Aorta (tissue), 5 donors: Measurements from ENCODE around the gene PTPRG. TPM values are rescaled to one million over a fixed set of nuclear protein-coding genes. Genes with fewer than 3 reads are reported as not detected.
"Not testable (repeated sequence)": the region's sequence is repeated elsewhere in the genome, so short reads cannot be mapped to it uniquely, and the experiment has no call there.

Experiments used
- ATAC-seq: fragments of 200-7000 bp; cut with Tn5 transposase; one replicate; pipeline ENCODE4 v1.9.1; 2022; ENCODE audit warnings: moderate library complexity; ENCODE audit not compliant: low FRiP score
- DNase-seq, 2 donors: peaks; one replicate each; pipeline ENCODE4 v3.0.0-alpha.2; 2020
- H3K27ac ChIP-seq, 2 donors: one replicate each; pipeline ENCODE4 v1.5.1; 2013; ENCODE audit warnings: low read length in 2 of 2, mild to moderate bottlenecking in 2 of 2, moderate library complexity in 2 of 2, control low read depth in 1 of 2, inconsistent platforms in 1 of 2, low read depth in 1 of 2
- H3K27me3 ChIP-seq, 2 donors: one replicate each; pipeline ENCODE4 v1.6.1; 2013; ENCODE audit warnings: control low read depth in 1 of 2, low read length in 1 of 2, mild to moderate bottlenecking in 1 of 2, moderate library complexity in 1 of 2; ENCODE audit not compliant: insufficient read depth in 2 of 2, control insufficient read depth in 1 of 2
- H3K36me3 ChIP-seq, 2 donors: one replicate each; pipeline ENCODE4 v1.6.1; 2013; ENCODE audit warnings: control low read depth in 1 of 2, low read length in 1 of 2, mild to moderate bottlenecking in 1 of 2; ENCODE audit not compliant: insufficient read depth in 2 of 2, control insufficient read depth in 1 of 2
- H3K4me1 ChIP-seq, 2 donors: one replicate each; pipeline ENCODE4 v1.6.1; 2013; ENCODE audit warnings: low read length in 2 of 2, control low read depth in 1 of 2, mild to moderate bottlenecking in 1 of 2, moderate library complexity in 1 of 2; ENCODE audit not compliant: insufficient read depth in 2 of 2, control insufficient read depth in 1 of 2
- H3K4me3 ChIP-seq, 2 donors: one replicate each; pipeline ENCODE4 v1.5.1; 2013; ENCODE audit warnings: low read length in 2 of 2, control low read depth in 1 of 2, mild to moderate bottlenecking in 1 of 2
- H3K9me3 ChIP-seq: one replicate; pipeline ENCODE4 v1.6.1; 2013; ENCODE audit warnings: mild to moderate bottlenecking, low read length; ENCODE audit not compliant: control insufficient read depth
- whole genome bisulfite sequencing, 2 donors: extraction: QIAGEN DNeasy Blood & Tissue Kit; methylation state at CpG; one replicate each; pipeline ENCODE4 v1.1.7; 2013; 5-methylcytosine and 5-hydroxymethylcytosine counted together
- intact Hi-C, 2 donors: fragments of 100-400 bp; cut with DNase I; formaldehyde crosslinking; loops; one replicate each; pipeline versions ENCODE4 v1.14.2 to v1.15.0; 2022
- polyA plus RNA-seq, 2 donors: library from polyadenylated mRNA; stranded (reverse); fragments of 200-250 nt; gene quantifications; one replicate each; pipeline ENCODE4 v1.2.3, GENCODE V29; 2013
- total RNA-seq, 2 donors: library from RNA; stranded (reverse); fragmentation: NEBNext Ultra II Directional; extraction: Animal tissue kit (Norgen Biotek cat#: 25700); gene quantifications; one replicate each; pipeline ENCODE4 v1.2.1, GENCODE V29; 2021
- donor health status: healthy with polysubstance abuse.
- donor health status: Bipolar disorder and iron deficiency.
- donor health status: DM: no; HTN: no; CAD: no.
- donor health status: DM: no; HTN: no; CAD: no.
- donor health status: DM: yes; HTN: yes; CAD: no.

PTPRG gene
- total and polyA plus RNA-seq, 4 donors, result 5.3 to 150 (median 52.4) TPM

DNA sequence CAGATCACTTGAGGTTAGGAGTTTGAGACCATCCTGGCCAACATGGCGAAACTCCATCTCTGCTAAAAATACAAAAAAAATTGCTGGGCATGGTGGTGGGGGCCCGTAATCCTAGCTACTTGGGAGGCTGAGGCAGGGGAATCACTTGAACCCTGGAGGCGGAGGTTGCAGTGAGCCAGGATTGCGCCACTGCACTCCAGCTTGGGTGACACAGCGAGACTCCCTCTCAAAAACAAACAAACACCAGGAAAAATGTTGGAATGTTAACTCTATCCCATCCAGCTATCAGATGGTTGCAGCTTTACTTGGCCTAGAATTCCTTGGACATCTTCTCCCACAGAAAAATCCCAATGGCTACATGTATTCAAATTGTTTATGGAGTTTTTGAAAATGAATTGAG lies 254.9 kb downstream of the PTPRG start:
- ATAC-seq, H3K27ac ChIP-seq, H3K4me3 ChIP-seq, H3K4me1 ChIP-seq, DNase-seq, H3K27me3 ChIP-seq, intact Hi-C loops, H3K9me3 ChIP-seq, H3K36me3 ChIP-seq: not testable (repeated sequence)
- WGBS, 2 donors, result 91 to 92% methylated on average over 5 of the region's 5 CpGs

DNA sequence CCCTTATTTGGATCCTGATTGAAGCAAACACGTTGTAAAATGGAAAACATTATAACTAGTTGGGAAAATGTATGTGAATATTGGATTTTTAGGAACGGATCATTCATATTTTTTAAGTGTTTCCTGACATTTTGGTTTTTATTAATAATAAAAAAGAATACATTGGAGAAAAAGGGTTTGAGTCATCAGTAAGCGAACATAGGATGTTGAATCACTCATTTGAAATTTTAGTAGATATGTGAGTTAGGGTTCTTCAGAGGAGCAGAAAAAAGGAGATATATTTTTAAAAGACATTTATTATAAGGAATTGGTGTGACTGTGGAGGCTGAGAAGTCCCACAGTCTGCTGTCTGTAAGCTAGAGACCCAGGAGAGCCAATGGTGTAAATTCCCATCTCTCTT lies 258.5 kb downstream of the PTPRG start:
- H3K4me1 ChIP-seq, result peaks cover 2 to 5% of the 10 kb centered on the region in 2 donors
- DNase-seq (no peak), ATAC-seq (no peak)
- no peak overlapping the region for H3K27ac ChIP-seq
- H3K4me3 ChIP-seq, result no peak overlapping the region
- intact Hi-C loops, result loop anchor here (5.0 to 10.0 kb wide), 2 partner anchors 255 to 258 kb away; partner anchors contain the start of gene PTPRG (in 2 of the 2)
- 91% methylated on average over 3 of the region's 3 CpGs for WGBS, 2 donors
- H3K36me3 ChIP-seq, result no peaks in the 10 kb centered on the region
- no peaks in the 10 kb centered on the region for H3K9me3 ChIP-seq
- no peaks in the 10 kb centered on the region for H3K27me3 ChIP-seq

DNA sequence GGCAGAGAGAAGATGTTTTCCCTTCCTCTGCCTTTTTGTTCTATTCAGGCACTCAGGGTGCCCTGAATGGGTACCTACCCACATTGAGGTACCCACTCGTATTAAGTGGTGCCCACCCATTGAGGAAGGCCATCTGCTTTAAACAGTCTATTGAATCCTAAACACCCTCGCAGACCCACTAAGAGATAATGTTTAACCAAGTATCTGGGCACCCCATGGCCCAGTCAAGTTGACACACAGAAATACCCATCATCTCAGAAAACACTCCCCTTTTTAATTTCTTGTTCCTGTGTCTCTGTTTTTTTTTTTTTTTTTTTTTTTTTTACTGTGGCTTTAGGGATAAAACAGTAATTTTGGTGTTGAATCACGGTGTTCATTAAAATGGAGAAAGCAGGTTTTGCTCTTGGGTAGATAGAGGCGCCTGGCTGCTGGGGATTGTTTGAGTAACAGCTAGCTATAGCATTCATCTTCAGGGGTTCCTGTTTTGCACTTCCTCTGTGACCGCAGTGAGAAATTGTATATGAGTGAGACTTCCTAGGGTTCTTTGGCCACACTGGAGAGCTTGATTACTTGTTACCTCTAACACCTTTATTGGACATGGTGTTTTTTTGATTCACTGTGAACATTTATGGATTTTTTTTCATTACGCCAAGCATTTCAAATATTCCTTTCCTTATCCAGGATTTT lies 259.1 kb downstream of the PTPRG start:
- no peak overlapping the region for H3K4me3 ChIP-seq
- no peaks in the 10 kb centered on the region for H3K27me3 ChIP-seq
- no peaks in the 10 kb centered on the region for H3K36me3 ChIP-seq
- intact Hi-C loops, result loop anchor here (5.0 to 10.0 kb wide), 2 partner anchors 256 to 258 kb away; partner anchors contain the start of gene PTPRG (in 2 of the 2)
- no peak for ATAC-seq
- H3K9me3 ChIP-seq, result no peaks in the 10 kb centered on the region
- H3K27ac ChIP-seq, result peak overlapping the region in 1 of 2 donors; percentile 57
- 75 to 78% methylated on average over 6 of the region's 6 CpGs for WGBS, 2 donors
- peaks cover 2 to 5% of the 10 kb centered on the region in 2 donors for H3K4me1 ChIP-seq
- DNase-seq, result no peak

DNA sequence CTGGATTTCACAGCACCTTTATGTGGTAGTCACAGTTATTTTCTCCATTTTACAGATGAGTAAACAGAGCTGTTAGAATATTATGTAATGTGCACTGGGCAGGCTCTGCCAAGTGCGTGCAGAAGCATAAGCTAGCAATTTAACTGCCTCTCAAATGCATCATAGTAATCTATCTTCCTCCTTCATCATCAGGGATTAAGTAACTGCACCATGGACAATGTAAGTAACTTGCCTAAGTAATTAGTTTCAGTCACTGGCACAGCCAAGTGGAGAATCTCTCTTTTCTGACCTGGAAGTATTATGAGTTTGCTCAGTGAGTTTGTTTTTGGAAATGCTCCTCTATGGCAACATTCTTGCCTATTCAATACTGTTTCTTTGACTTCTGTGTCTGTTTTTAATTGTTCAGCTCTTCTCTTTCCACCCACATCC lies 260.5 kb downstream of the PTPRG start:
- Histone ChIP-seq H3K36me3 (no peaks in the 10 kb centered on the region), H3K9me3 (no peaks in the 10 kb centered on the region), H3K4me1 (peaks cover 2 to 5% of the 10 kb centered on the region in 2 donors), H3K27me3 (no peaks in the 10 kb centered on the region), H3K4me3 (no peak overlapping the region), H3K27ac (peak overlapping the region; percentile 68 to 74)
- DNase-seq, result no peak
- ATAC-seq, result peak; percentile 23
- intact Hi-C loops, result loop anchor here (5.0 to 10.0 kb wide), 2 partner anchors 257 to 260 kb away; partner anchors contain the start of gene PTPRG (in 2 of the 2)
- 0 to 6% methylated on average over 1 of the region's 1 CpG for WGBS, 2 donors

DNA sequence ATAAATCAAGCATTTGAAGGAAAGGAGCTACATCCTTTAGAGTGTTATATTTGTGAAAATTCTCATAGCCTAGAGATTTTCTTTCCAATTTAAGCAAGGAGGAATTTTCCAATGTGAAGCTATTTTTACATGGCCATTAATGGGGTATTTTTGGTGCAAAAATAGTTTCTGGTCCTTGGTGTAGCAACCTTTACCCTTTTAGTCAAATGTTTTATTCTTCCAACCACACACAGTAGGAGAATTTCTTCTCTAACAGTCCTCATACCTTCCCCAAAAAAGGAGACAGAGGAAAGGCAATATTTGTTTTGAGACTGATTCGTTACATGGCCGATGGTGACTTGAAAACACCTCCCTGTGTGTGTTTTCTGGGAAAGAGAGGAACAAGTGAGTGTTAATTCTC lies 261.2 kb downstream of the PTPRG start:
- Histone ChIP-seq H3K9me3 (no peaks in the 10 kb centered on the region), H3K36me3 (no peaks in the 10 kb centered on the region), H3K27me3 (no peaks in the 10 kb centered on the region), H3K4me3 (no peak overlapping the region), H3K27ac (peak overlapping the region; percentile 74 to 79), H3K4me1 (peaks cover 2 to 7% of the 10 kb centered on the region in 2 donors)
- 4 to 7% methylated on average over 2 of the region's 2 CpGs for WGBS, 2 donors
- ATAC-seq (peak; percentile 64), DNase-seq (no peak)
- intact Hi-C loops, result loop anchor here (5.0 to 10.0 kb wide), 2 partner anchors 258 to 260 kb away; partner anchors contain the start of gene PTPRG (in 2 of the 2)

DNA sequence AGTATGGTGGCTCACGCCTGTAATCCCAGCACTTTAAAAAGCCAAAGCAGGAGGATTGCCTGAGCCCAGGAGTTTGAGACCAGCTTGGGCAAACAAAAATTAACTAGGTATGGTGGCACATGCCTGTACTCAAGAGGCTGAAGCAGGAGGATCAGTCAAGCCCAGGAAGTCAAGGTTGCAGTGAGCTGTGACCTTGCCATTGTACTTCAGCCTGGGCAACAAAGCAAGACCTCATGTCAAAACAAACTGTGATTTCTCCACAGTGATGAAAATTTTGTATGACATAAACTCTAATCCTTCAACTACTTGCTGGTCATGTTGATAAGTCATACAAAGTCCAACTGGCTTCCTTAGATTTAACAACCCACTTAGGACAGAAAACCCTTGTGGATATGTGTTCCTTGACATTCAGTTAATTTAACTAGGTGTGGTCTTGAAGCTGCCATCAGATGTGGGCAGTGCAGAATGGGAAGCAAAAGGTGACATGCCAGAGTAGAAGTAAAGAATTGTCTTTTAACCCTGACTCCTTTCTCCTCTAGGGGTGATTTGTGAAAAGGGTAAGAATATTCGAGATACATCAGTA lies 263.3 kb downstream of the PTPRG start:
- Histone ChIP-seq H3K27ac (peak overlapping the region in 1 of 2 donors; percentile 57), H3K4me1 (peaks cover 4 to 7% of the 10 kb centered on the region in 2 donors), H3K36me3 (no peaks in the 10 kb centered on the region), H3K9me3 (no peaks in the 10 kb centered on the region), H3K4me3 (no peak overlapping the region), H3K27me3 (no peaks in the 10 kb centered on the region)
- intact Hi-C loops, result loop anchor here (5.0 to 10.0 kb wide), 2 partner anchors 260 to 262 kb away; partner anchors contain the start of gene PTPRG (in 2 of the 2)
- WGBS, 2 donors, result 95 to 97% methylated on average over 2 of the region's 2 CpGs
- ATAC-seq (no peak), DNase-seq (no peak)

DNA sequence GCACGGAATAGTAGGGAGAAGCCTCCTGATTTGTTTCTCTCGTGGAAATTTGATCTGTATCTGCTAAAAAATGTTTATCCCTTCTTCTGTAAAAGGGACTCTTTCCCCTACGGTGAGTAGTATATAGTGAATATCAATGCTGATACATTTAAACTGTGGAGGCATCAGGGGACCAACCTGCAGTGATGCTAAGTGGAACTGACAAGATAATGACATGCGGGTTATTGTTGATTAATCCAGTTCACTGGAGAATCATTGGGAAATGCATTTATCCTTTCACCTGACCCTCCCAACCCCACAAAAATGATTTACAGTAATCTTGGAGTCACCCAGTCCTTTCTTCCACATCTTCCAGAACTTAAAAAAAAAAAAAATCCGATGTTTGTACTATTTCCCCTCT lies 264.8 kb downstream of the PTPRG start:
- no peaks in the 10 kb centered on the region for H3K27me3 ChIP-seq
- no peaks in the 10 kb centered on the region for H3K9me3 ChIP-seq
- 67 to 86% methylated on average over 5 of the region's 5 CpGs for WGBS, 2 donors
- intact Hi-C loops, result loop anchor here in 1 of 2 donors (10.0 kb wide), 1 partner anchor 261 kb away; the partner anchor contains the start of gene PTPRG
- peaks cover 4 to 7% of the 10 kb centered on the region in 2 donors for H3K4me1 ChIP-seq
- ATAC-seq, result no peak
- H3K4me3 ChIP-seq, result no peak overlapping the region
- no peaks in the 10 kb centered on the region for H3K36me3 ChIP-seq
- no peak for DNase-seq
- no peak overlapping the region for H3K27ac ChIP-seq

DNA sequence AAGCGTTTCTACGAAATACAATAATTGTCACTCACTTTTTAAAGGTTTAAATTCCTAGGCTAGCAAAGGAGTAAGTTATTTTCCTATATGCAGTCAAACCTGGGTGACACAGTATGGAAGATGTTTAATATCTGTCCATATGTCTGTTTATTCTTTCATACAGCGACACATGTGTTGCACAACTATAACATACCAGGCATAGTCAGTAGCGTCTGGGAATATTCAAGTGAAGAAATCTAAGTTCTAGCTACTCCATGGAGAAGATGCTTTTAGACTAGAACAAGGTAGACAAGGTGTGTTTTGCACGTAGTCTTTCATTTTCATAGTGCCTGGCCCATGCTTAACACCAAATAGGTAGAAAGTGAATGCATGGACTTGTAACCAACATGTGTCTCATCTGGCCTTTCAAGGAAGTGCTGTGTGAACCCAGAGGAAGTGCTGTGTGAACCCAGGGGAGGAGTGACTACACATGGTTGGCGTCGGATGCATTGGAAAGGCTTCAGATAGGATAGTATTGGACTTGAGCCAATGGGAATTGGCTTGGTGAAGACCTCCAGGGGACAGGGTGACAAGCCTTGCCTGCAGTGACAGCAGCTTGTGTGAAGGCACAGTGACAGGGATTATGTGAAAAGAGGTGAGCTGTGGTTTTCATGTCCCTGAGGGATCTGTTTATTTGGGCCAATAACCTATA lies 267.0 kb downstream of the PTPRG start:
- DNase-seq, result no peak
- intact Hi-C loops, result loop anchor here in 1 of 2 donors (10.0 kb wide), 1 partner anchor 264 kb away; the partner anchor contains the start of gene PTPRG
- H3K4me3 ChIP-seq, result no peak overlapping the region
- peak overlapping the region; percentile 12 to 95 for H3K27ac ChIP-seq
- peaks cover 2 to 4% of the 10 kb centered on the region in 2 donors for H3K4me1 ChIP-seq
- H3K36me3 ChIP-seq, result no peaks in the 10 kb centered on the region
- H3K27me3 ChIP-seq, result no peaks in the 10 kb centered on the region
- 69% methylated on average over 7 of the region's 7 CpGs for WGBS, 2 donors
- no peak for ATAC-seq
- no peaks in the 10 kb centered on the region for H3K9me3 ChIP-seq
